Bronchial epithelial cell (primary cell): Measurements from ENCODE around the gene STUM. TPM values are rescaled to one million over a fixed set of nuclear protein-coding genes. Genes with fewer than 3 reads are reported as not detected.
A peak's percentile ranks its signal among the peaks of the same experiment; 100 is the strongest.

Experiments used
- DNase-seq: peaks from one replicate; pipeline ENCODE4 v3.0.0-alpha.2; 2010; ENCODE audit warnings: low read depth
- FAIRE-seq: peaks from 2 replicates; lab custom pipeline; 2011; peaks lifted over from hg19 to GRCh38; lab: Jason Lieb, UNC
- H3K27me3 ChIP-seq: 2 replicates; pipeline ENCODE4 v1.5.1; 2011; ENCODE audit warnings: low read length; ENCODE audit not compliant: control insufficient read depth, insufficient read depth
- H3K36me3 ChIP-seq: 2 replicates; pipeline ENCODE4 v1.5.1; 2011; ENCODE audit warnings: low read length; ENCODE audit not compliant: control insufficient read depth, insufficient read depth
- H3K4me3 ChIP-seq: 2 replicates; pipeline ENCODE4 v1.5.1; 2011; ENCODE audit warnings: mild to moderate bottlenecking, low read depth, low read length, control low read depth
- CTCF ChIP-seq: IDR thresholded peaks from 2 replicates; pipeline ENCODE4 v1.5.1; 2011; ENCODE audit warnings: mild to moderate bottlenecking, moderate library complexity, low read length, control low read depth, inconsistent platforms; ENCODE audit not compliant: insufficient read depth, severe bottlenecking
- total RNA-seq: library from RNA; depleted of rRNA; stranded (reverse); fragments of >200 nt; gene quantifications from 2 replicates; pipeline ENCODE4 v1.2.1, GENCODE V29; 2014

Gene STUM
- total RNA-seq, 1 donor from 2014 or later = not detected

GRCh38 chr1:226523646-226524406 lies 24.7 kb upstream of the STUM start:
- no peak overlapping the region for H3K4me3 ChIP-seq
- no peak for DNase-seq
- FAIRE-seq = no peak
- no peaks in the 10 kb centered on the region for H3K36me3 ChIP-seq
- no peaks in the 10 kb centered on the region for H3K27me3 ChIP-seq
- TF ChIP-seq CTCF = no peak

GRCh38 chr1:226524547-226524946 lies 24.0 kb upstream of the STUM start:
- DNase-seq = no peak
- Histone ChIP-seq H3K27me3 (no peaks in the 10 kb centered on the region), H3K4me3 (no peak overlapping the region), H3K36me3 (no peaks in the 10 kb centered on the region)
- no peak for FAIRE-seq
- TF ChIP-seq CTCF = no peak

- Histone ChIP-seq H3K4me3 (no peak overlapping the region), H3K36me3 (no peaks in the 10 kb centered on the region), H3K27me3 (no peaks in the 10 kb centered on the region)
- DNase-seq = no peak
- FAIRE-seq = no peak
- no peak for TF ChIP-seq CTCF
Observed at GRCh38 chr1:226525750-226526149, 22.8 kb upstream of the STUM start.

- Histone ChIP-seq H3K4me3 (no peak overlapping the region), H3K36me3 (no peaks in the 10 kb centered on the region), H3K27me3 (no peaks in the 10 kb centered on the region)
- no peak for FAIRE-seq
- peak; percentile 49 for DNase-seq
- TF ChIP-seq CTCF = no peak
Observed at GRCh38 chr1:226526801-226527595, 21.6 kb upstream of the STUM start.

GRCh38 chr1:226529891-226530290 lies 18.7 kb upstream of the STUM start:
- H3K4me3 ChIP-seq = no peak overlapping the region
- no peaks in the 10 kb centered on the region for H3K27me3 ChIP-seq
- FAIRE-seq = no peak
- H3K36me3 ChIP-seq = no peaks in the 10 kb centered on the region
- no peak for TF ChIP-seq CTCF
- DNase-seq = no peak
